Endothelial cell of umbilical vein (primary cell): ENCODE measurements around the gene TRAPPC12. TPM values are rescaled to one million over a fixed set of nuclear protein-coding genes. Genes with fewer than 3 reads are reported as not detected.

Source experiments
- BruUV-seq: library from RNA; stranded (reverse); fragments of 400-500 nt; replicated peaks from 2 replicates; lab custom pipeline; 2021; lab: Mats Ljungman, UMichigan
- CTCF ChIA-PET: fragments of 300-600, 350-600 bp; sonication (Branson Sonifier 250); formaldehyde crosslinking; loops from one replicate; lab custom pipeline; 2021; ENCODE audit warnings: antibody characterized with exemption, inconsistent platforms; lab: Charles Lee
- POLR2A ChIA-PET: fragments of 300-600, 350-600 bp; sonication (Branson Sonifier 250); formaldehyde crosslinking; loops from one replicate; lab custom pipeline; 2021; ENCODE audit warnings: antibody characterized with exemption, inconsistent platforms; lab: Charles Lee
- DNase-seq: peaks from one replicate; pipeline ENCODE4 v3.0.0-alpha.2; 2011; ENCODE audit warnings: low read depth, low spot score
- FAIRE-seq: peaks from 2 replicates; lab custom pipeline; 2011; peaks lifted over from hg19 to GRCh38; lab: Jason Lieb, UNC
- H2AFZ ChIP-seq: 2 replicates; pipeline ENCODE4 v1.6.0; 2012; ENCODE audit warnings: low read depth, low read length, control low read depth, inconsistent platforms
- H3K27ac ChIP-seq: 2 replicates; pipeline ENCODE4 v1.5.1; 2011; ENCODE audit warnings: low read depth, mild to moderate bottlenecking, control low read depth, low read length, moderate library complexity; ENCODE audit not compliant: insufficient read depth
- H3K27me3 ChIP-seq, 2 experiments: 2 replicates each; pipeline versions ENCODE4 v1.6.0 to v1.6.1; 2011; ENCODE audit warnings: low read length in 2 of 2, mixed read lengths in 1 of 2; ENCODE audit not compliant: control insufficient read depth in 2 of 2, insufficient read depth in 2 of 2
- H3K36me3 ChIP-seq, 2 experiments: 2 replicates in 1 of 2; 3 replicates in 1 of 2; pipeline ENCODE4 v1.5.1; 2011; ENCODE audit warnings: low read length in 2 of 2, mild to moderate bottlenecking in 1 of 2, moderate library complexity in 1 of 2; ENCODE audit not compliant: control insufficient read depth in 2 of 2, insufficient read depth in 2 of 2; ENCODE audit errors: extremely low read depth in 1 of 2
- H3K4me1 ChIP-seq: 3 replicates; pipeline ENCODE4 v1.5.1; 2011; ENCODE audit warnings: mild to moderate bottlenecking, low read length; ENCODE audit not compliant: control insufficient read depth, insufficient read depth; ENCODE audit errors: extremely low read depth
- H3K4me2 ChIP-seq: 2 replicates; pipeline ENCODE4 v1.6.1; 2011; ENCODE audit warnings: low read length, control low read depth, mixed read lengths; ENCODE audit not compliant: insufficient read depth
- H3K4me3 ChIP-seq, 3 experiments: fragments of 200-600 bp in 1 of 3; sonication (generic), shearing (Covaris generic) in 1 of 3; replicated peaks in 1 of 3; 2 replicates each; pipeline ENCODE4 v1.5.1; 2011 to 2016; ENCODE audit warnings: control low read depth in 3 of 3, low read length in 3 of 3, mild to moderate bottlenecking in 2 of 3, inconsistent platforms in 1 of 3, low read depth in 1 of 3, moderate library complexity in 1 of 3; ENCODE audit not compliant: insufficient read depth in 1 of 3
- H3K79me2 ChIP-seq: 2 replicates; pipeline ENCODE4 v1.6.0; 2012; ENCODE audit warnings: low read length, inconsistent platforms; ENCODE audit not compliant: control insufficient read depth, insufficient read depth
- H3K9ac ChIP-seq: replicated peaks from 2 replicates; pipeline ENCODE3; 2011; ENCODE audit warnings: low read length, control low read depth; ENCODE audit not compliant: insufficient read depth; ENCODE audit errors: extremely low read depth
- H3K9me1 ChIP-seq: replicated peaks from 3 replicates; pipeline ENCODE4 v1.6.0; 2011; ENCODE audit warnings: mild to moderate bottlenecking, low read length; ENCODE audit not compliant: control insufficient read depth, insufficient read depth; ENCODE audit errors: extremely low read depth
- H3K9me3 ChIP-seq: replicated peaks from 2 replicates; pipeline ENCODE4 v1.5.1; 2012; ENCODE audit warnings: low read length, inconsistent platforms; ENCODE audit not compliant: control insufficient read depth, insufficient read depth
- H4K20me1 ChIP-seq: replicated peaks from 2 replicates; pipeline ENCODE3; 2011; ENCODE audit warnings: mild to moderate bottlenecking, low read length; ENCODE audit not compliant: control insufficient read depth, insufficient read depth; ENCODE audit errors: extremely low read depth
- CTCF ChIP-seq, 2 donors: IDR thresholded peaks; 1 replicate in 1 of 2; 2 replicates in 1 of 2; pipeline ENCODE4 v1.5.1; 2011; ENCODE audit warnings: low read length in 2 of 2, mild to moderate bottlenecking in 2 of 2, moderate library complexity in 2 of 2, control low read depth in 1 of 2, inconsistent platforms in 1 of 2, low read depth in 1 of 2; ENCODE audit not compliant: insufficient read depth in 1 of 2; ENCODE audit errors: extremely low read depth in 1 of 2
- EZH2 ChIP-seq: IDR thresholded peaks from 2 replicates; pipeline ENCODE4 v1.6.1; 2012; ENCODE audit warnings: borderline replicate concordance, low read depth, mild to moderate bottlenecking, moderate library complexity, low read length, inconsistent platforms; ENCODE audit not compliant: severe bottlenecking
- FOS ChIP-seq: IDR thresholded peaks from 2 replicates; pipeline ENCODE4 v1.6.1; 2011; ENCODE audit warnings: mild to moderate bottlenecking, low read length, moderate library complexity, borderline replicate concordance; ENCODE audit not compliant: insufficient read depth
- GATA2 ChIP-seq: IDR thresholded peaks from 2 replicates; pipeline ENCODE4 v1.7.0; 2011; ENCODE audit warnings: low read depth, mild to moderate bottlenecking, moderate library complexity, mixed read lengths, low read length; ENCODE audit not compliant: insufficient read length, insufficient read depth
- JUN ChIP-seq: IDR thresholded peaks from 2 replicates; pipeline ENCODE4 v1.6.1; 2011; ENCODE audit warnings: borderline replicate concordance, low read depth; ENCODE audit not compliant: insufficient read length, insufficient read depth
- MAX ChIP-seq: IDR thresholded peaks from 2 replicates; pipeline ENCODE4 v1.6.1; 2011; ENCODE audit not compliant: insufficient read depth, insufficient read length
- MYC ChIP-seq: IDR thresholded peaks from one replicate; pipeline ENCODE4 v1.6.1; 2011; ENCODE audit warnings: mild to moderate bottlenecking, low read depth, low read length
- POLR2A ChIP-seq: IDR thresholded peaks from 2 replicates; pipeline ENCODE4 v1.6.1; 2012; ENCODE audit warnings: low read depth, mild to moderate bottlenecking, control low read depth, low read length
- dilution Hi-C: fragments of 300-500 bp; cut with MboI; formaldehyde crosslinking; loops from one replicate; pipeline ENCODE4 v1.15.0; 2019; ENCODE audit warnings: low sequenced_read_pairs; ENCODE audit not compliant: extremely low pct_ligation_motif_present
- intact Hi-C: fragments of 100-400 bp; cut with micrococcal nuclease; formaldehyde crosslinking; loops from one replicate; pipeline ENCODE4 v1.10.0; 2022
- polyA plus RNA-seq, 4 experiments: library from polyadenylated mRNA; depleted of rRNA in 3 of 4; stranded (reverse) in 3 of 4; unstranded in 1 of 4; fragments of >200 nt; gene quantifications; 2 replicates each; pipeline versions ENCODE4 v1.2.1 to v1.2.3, GENCODE V29; 2011 to 2012; ENCODE audit warnings: missing spikeins in 1 of 4
- total RNA-seq: library from RNA; stranded (reverse); gene quantifications from 2 replicates; pipeline ENCODE4 v1.2.3, GENCODE V29; 2021

Gene TRAPPC12
- total and polyA plus RNA-seq, 2 donors (not counting 3 experiments of a cell fraction or from before 2014, with no cell fraction given): 47.5 to 81.5 TPM

- Histone ChIP-seq H3K9me1 (no peaks in the 10 kb centered on the region), H3K27me3 (no peaks in the 10 kb centered on the region), H2AFZ (no peak overlapping the region), H3K4me1 (peaks cover 19% of the 10 kb centered on the region), H3K79me2 (peaks cover 30% of the 10 kb centered on the region), H3K4me2 (no peak overlapping the region), H3K36me3 (peaks cover 6 to 13% of the 10 kb centered on the region in 2 experiments), H3K27ac (no peak overlapping the region), H3K9me3 (no peaks in the 10 kb centered on the region), H3K9ac (no peak overlapping the region), H4K20me1 (no peaks in the 10 kb centered on the region), H3K4me3 (no peak overlapping the region)
- FAIRE-seq: no peak
- ChIA-PET POLR2A (no interaction called here), CTCF (no interaction called here)
- DNase-seq: no peak
- intact Hi-C loops: no loop called here
- BruUV-seq: no TSS peak
- TF ChIP-seq GATA2 (no peak), JUN (no peak), CTCF (IDR thresholded peaks at IDR 0.05; ENCODE audit: extremely low read depth in 1 of 2, insufficient read depth in 1 of 2, low read depth in 1 of 2, low read length in 2 of 2) (no peak), FOS (no peak), EZH2 (no peak), MAX (no peak), POLR2A (no peak), MYC (no peak)
- dilution Hi-C loops: no loop called here
These were observed 8.9 kb downstream of the TRAPPC12 start for GRCh38 chr2:3388412-3388738.
